GM19023 (cell line): ENCODE measurements around the gene HOTAIR.

ENCODE experiments used
- ATAC-seq: cut with Tn5 transposase; IDR thresholded peaks from one replicate; pipeline ENCODE4 v1.9.1; 2021; ENCODE audit warnings: mild to moderate bottlenecking, moderate library complexity; ENCODE audit not compliant: unreplicated experiment

The HOTAIR gene

DNA sequence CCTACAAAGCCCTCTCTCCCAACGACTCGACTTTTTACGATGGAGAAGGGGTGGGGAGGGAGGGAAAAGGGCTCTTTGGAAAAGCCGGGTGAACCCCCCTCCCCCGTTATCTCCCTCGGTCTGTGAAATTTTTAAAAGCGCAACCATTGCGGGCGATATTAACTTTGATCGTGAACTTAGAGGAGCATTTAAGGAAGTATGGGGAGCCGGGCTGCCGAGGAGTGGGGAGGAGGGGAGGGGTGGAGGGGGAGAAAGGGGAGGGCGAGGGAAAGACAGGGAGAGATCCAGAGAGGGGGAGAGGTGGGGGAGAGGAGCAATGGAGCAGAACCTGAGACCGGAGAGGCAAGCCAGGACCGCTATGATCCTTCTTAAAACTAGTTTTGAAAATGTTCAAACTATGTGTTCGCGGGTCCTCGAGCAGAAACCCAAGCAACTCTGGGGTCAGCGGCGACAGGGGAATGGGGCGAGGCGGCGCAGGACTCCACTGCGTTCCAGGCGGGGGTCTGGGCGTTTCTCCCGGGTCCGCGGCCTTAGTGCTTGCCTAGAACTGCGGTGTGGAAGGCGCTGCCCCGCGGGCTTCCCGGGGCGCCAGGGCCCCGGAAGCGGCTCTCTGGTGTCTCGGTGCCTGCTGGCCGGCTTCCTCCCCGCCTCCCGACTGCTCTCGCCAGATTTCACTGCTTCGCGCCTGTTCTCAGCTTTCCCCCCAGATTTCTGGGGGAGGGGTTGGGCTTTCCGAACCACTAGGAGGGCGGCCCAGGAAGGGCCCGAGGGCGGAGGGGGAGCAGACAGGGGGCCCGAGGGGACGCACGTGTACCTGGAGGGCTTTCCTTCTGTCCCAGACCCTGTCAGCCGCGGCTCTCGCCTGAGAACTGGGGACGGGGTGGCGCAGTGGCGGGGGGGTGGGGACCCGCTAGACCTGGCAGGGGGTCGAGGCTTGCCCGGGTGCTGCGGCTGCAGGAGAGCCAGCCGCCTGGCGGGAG is at the start of gene HOTAIR:
TSS of gene HOTAIR (minus strand) at position 871 of the 980 bp plus-strand sequence.
- no peak for ATAC-seq

DNA sequence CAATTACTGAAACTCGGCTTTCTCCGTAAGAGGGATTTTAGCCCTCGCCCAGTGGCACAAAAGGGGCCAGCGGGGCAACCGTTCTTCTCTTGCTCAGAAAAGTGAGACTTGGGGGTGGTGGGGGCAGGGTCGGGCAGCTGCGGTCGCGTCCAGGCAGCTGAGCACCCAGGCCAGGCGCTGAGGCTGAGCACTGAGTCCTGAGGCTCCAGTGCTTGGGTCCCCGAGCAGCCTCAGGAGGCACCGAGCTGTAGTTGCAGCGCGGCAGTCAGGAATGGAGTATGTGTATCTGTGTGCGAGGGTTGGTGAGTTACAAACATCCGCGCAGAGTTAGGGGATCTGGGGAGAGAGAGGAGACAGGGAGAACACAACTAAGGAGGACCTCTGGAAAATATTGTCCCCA is 49.4 kb upstream of the HOTAIR start:
- ATAC-seq, result no peak

DNA sequence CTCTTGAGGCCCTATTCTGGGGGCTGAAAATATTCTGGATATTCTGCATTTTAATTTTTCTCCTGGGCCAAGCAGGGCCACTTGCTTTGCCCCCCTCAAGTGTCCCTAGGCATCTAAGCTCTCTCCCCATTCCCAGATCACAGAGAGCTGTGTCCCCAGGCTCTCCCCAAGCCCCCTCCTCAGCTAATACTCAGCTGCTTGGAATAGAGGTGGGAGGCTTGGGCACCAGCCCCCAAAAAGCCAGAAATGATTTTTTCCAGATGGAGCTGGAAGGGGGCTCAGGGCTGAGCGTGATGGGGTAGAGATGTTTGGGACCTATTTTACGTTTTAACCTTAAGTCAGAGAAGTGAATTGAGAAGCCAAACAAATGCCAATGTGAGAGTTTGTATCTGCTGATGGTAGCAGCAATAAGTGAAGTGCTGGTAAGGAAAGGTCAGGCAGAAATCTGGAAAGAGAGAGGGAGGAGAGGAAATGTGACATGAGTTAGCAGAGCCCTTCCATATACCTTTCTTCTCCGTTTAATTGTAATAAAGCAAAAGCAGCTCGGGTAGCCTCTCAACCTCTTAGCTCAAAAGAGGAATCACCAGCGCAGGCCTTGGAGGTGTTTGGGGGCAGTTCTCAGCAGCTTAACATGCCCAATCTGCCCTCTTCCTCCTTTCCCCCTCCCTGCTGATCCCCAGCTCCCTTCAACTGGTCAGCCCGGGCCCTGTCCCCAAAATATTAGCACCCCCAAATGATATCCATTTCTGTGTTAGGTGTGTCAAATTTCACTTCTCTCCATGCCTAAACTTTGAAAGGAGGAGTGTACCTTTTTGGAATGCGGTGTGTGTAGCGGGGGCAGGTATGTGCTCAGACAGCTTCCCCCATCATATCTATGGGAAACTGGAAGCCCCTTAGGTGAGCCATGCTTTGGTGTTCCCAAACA is 48.5 kb upstream of the HOTAIR start:
- ATAC-seq, result no peak

DNA sequence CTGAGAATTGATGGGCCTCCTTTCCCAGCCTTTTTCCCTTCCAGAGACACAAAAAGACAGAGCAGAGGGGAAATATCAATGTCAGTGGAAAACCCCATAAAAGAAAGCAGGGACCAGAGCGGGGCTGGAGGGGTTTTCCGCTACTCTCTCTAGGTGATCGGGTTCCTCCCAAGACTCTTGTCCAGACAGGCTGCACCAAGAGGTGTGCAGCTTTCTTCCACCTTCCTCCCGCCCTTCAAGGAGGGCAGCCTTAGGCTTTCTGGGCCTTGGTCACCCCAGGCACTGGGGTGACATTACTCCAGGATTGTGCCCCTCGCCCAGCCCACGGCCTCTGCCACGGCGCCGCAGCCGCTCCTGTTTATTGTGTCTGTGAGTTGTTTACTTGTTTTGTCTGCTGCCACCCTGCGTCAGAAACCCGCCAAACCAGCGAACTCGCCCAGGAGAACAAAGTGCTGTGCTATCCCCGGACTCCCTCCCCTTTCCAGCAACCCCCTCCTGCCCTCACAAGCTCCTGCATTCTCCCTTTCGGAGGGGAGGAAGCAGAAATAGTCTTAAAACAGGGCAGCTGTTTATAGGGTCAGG is 46.8 kb upstream of the HOTAIR start:
- ATAC-seq, result no peak

DNA sequence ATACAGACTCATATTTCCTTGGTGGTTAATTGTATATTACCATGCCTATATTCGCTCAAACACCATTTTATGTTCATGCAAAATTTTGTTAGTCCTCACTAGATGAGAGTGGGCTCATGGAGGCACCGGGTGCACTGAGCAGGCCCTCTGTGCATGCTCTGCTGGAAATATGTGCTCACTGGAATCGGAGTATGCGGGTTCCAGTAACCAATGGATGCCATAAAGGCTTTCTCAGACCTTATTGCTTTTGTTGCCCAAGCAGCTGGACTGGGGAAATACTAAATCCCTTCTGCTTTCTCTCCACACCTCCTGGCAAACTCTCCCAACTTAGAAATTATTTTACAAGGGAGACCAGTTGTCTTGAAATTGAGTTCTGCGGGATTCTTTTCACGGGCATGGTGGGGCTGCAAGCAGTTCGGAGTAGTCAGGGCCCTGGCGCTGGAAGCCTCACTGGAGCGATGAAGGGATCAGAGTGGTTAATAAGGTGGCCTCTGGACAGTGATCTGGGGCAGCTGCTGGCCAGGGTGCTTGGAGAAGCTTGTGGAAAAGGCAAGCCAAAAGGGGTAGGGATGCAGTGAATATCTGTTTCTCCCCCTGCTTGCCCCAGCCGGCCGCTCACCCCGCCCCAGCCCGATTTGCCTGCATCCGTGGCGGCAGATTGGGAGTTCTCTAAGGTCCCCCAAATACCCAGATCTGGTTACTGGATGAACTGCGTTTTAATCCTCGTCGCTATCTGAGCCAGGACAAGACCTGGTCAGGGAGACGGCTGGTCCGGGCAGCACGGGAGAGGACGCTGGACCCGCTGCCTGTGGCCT is 46.0 kb upstream of the HOTAIR start:
- ATAC-seq, result no peak

DNA sequence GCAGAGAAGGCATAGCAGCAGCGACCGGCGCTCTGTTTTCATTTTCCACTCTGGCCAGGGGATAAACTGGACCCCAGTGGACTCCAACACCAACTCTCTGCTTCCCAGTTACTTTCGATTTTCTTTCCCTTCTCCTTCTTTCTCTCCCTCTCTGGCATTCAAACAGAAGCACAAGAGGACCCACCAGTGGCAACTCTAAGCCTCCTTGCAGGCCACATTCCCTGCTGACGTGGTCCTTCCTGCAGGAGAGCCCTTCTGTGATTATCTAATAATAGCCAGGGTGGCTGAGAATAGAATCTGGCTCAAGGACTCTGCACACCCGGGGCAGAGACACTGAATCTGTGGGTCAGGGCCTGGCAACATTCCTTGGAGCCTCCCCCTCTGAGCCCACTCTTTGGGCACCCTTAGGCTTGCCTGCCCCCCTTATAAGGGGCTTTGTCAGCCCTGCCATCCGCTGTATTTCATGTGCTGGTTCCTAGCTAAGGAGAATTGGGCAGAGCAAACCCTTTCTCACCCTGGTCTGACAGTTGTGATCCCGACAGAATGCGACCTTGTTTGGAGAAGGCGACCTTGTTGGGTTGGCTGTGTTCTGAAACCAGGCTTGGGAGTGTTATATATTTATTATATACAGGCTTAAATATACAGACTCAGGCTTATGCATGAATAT is 45.3 kb upstream of the HOTAIR start:
- no peak for ATAC-seq

DNA sequence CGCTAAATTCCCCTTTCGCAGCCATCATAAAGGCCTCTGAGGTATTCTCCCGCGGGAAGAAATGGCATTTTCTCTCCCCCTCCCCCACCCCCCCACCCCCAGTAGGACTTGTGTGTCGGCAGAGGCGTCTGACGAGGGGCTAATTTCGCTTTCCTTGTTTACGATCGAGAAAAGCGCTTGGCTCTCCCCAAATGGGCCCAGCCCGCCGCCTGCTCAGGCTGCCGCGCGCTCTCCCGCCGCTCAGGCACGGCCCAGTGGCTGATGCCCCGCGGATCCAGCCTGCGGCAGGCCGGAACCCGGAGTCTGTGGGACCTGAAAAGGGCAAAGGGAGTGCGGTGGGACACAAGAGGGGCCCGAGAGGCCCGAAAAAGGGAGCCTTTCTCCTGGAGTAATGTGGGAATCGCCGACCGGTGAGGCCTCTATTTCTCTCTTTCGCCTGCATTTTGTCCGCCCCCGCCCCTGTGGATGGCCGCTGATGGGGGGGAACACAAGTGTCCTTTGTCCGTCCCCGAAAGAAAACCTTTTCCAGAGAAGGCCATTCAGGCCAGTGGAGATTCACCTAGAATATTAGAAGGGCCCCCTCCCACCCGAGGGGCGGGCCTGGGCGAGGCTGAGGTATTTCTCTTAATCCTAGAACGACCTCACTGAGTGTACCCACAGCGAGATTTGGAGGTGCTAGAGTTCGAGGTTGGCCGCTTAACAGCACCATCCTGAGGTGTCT is 44.5 kb upstream of the HOTAIR start:
- ATAC-seq, result no peak

DNA sequence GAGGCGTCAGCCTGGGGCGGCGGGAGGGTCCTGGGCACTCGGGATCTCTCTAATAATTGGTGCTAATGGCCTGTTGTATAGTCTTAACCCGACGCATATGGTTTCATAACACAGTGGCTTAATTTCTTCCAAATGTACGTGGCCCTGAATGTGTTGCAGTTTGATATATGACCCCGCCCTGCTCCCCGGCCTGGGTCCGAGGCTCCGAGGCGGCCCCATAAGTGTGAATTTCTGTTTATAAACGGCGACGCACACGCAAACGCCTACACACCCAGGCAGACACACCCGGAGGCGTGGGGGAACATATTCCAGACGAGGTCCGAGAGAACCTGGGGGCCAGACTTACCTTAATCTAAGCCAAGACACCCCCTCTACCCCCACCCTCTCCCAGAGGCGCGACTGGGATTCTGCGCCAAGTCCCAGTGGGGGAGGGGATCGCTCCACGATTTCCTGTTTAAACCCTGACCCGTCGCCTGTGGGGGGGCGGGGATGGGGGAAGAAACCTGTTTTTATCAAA is 43.8 kb upstream of the HOTAIR start:
- ATAC-seq, result no peak

DNA sequence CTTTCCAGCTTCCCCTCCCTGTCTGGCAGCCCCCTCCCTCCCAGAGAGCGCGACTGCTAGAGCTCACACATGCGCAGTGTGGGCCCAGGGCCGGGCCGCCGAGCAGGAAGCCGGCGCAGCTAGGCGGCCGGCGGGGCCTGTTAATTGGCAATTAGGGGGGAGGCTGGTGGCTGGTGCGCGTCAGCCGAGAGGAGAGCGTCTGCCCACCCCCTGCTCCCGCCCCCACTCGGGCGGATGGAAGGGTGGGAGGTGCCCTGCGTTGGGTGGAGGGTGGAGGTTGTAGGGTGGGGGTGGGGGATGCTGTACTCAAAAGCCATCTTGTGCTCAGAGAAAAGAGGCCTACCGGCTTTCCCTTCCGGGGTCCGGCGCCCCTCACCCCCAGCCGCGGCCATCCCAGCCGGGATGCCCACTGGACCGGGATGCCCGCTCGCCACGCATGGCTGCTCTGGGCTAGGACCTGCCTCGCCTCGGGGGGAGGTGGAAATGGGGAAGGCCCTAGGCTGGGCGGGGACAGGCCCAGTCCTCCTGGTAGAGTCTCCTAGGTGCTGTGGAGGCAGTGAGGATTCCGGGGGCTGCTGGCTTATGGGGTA is 43.2 kb upstream of the HOTAIR start:
- ATAC-seq, result peak; percentile 84

DNA sequence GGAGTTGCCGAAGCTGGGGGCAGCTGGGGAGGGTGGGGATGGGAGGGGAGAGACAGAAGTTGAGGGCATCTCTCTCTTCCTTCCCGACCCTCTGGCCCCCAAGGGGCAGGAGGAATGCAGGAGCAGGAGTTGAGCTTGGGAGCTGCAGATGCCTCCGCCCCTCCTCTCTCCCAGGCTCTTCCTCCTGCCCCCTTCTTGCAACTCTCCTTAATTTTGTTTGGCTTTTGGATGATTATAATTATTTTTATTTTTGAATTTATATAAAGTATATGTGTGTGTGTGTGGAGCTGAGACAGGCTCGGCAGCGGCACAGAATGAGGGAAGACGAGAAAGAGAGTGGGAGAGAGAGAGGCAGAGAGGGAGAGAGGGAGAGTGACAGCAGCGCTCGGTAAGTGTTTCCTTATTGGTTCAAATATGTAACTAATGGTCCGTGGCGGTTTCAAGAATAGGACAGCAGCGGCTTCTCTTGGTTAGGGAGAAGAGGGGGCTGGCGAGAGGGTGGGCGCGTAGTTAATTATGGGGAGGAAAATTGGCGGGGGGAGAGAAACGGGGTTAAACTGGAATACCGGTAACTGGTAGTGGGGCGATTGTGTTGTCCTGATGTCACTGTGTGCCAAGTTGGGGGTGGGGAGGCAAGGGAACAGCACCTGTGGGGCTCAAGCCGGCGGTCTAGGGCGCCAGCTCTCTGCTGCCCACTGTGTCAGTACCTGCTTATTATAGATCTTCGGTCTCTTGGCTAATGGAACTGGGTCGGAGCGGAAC is 42.5 kb upstream of the HOTAIR start:
- peak; percentile 32 for ATAC-seq

DNA sequence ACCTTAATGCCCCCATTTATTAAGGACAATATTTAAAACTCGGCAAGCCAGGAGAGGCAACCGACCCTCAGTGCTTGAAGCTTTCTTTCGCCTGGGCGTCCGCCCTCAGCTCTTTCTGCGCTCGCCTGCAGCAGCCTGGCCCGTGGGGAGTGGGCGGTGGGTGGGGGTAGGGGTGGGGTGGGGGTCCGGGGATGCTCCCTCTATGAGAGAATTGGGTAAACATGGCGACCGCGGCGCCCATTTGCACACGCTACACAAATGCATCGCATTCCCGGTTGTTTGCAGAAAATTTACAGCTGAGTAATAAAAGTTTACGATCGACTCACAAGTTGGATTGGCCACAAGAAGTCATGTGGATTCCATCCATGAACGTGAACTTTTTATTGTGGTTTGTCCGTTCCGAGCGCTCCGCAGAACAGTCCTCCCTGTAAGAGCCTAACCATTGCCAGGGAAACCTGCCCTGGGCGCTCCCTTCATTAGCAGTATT is 41.8 kb upstream of the HOTAIR start:
- ATAC-seq, result no peak

DNA sequence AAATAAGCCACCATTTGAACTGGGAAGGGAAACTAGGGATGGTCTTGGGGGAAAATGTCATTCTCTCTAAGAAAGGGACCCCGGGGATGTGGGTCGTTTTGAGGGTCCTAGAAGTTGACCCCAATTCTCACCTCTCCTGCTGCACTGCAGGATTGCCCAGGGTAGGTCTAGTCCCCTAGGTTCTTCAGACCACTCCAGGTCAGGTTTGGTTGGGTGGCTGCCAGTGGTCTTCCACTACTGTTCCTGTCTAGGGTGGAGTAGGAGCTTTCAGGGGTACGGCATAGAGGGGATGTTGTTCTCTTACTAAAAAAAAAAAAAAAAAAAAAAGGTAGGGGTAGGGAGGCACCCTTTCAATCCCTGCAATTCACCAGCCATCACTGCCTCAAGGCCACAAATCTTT is 41.3 kb upstream of the HOTAIR start:
- ATAC-seq, result no peak

DNA sequence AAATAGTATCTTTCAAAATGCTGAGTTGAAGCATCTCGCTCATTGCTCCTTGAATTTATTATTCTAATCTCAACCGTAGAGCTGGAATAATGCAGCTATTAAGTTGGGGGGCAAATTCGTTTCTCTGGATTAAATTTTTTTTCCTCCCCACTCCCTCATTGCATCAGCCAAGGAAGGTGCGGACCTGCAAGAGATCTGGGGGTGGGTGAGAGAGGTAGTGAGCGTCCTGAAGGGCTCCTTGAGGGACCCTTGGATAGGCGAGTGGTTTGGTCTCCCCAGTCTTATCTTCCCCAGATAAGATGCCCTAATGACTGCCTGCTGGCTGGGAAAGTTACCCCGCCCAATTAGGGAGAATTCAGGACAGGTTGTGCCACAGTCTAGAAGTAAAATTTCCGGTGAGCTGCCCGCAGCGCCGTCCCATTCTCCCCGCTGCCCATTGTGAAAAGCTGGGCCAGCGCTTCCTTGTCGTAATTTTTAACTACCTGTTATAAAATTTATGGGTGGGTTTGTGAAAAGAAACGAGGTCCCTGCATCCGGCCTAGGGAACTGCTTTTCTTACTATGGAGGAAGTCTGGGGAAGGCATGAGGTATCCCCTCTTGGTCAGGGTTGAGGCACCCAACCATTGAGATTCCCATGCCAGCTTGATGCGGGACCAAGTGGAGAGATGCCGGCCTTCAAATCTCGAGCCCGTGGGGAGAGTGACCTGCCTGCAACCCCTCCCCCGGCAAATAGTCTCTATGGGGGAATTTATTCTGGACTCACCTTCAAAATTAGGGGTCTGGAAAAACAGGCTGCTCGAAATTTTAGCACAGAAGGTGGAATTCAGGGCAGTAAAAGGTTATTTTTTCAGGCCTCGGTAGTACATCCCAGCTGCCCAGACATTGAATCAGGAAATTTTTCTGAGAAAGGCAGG is 40.5 kb upstream of the HOTAIR start:
- no peak for ATAC-seq

DNA sequence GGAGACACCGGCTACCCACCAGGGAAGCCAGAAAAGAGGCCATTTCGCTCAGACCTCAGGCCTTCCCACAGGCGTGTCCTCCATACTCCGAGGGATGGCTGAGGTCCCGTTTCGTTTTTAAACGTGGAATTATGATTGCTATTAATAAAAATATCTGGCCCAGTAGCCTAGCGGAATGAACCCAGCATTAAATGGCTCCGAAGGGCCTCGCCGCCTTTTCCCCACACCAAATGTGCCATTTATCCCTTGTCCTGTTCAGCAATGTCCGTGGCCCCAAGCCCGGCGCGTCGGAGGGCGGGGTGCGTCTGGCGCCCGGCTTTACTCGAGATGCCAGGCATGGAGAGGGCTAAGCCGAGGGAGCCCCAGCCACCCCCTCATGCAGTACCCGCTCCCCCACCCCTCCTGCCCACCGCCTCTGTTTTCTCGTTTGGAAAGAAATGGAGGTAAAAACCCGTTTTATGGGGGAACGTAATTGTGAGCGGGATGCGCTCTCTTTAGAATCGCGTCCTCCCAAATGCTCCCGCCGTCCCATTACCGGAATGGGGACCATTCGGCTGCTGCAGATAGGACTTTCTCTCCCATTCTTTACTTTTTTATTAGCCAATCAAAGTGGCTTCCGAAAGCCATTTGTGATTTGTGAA is 39.7 kb upstream of the HOTAIR start:
- no peak for ATAC-seq

DNA sequence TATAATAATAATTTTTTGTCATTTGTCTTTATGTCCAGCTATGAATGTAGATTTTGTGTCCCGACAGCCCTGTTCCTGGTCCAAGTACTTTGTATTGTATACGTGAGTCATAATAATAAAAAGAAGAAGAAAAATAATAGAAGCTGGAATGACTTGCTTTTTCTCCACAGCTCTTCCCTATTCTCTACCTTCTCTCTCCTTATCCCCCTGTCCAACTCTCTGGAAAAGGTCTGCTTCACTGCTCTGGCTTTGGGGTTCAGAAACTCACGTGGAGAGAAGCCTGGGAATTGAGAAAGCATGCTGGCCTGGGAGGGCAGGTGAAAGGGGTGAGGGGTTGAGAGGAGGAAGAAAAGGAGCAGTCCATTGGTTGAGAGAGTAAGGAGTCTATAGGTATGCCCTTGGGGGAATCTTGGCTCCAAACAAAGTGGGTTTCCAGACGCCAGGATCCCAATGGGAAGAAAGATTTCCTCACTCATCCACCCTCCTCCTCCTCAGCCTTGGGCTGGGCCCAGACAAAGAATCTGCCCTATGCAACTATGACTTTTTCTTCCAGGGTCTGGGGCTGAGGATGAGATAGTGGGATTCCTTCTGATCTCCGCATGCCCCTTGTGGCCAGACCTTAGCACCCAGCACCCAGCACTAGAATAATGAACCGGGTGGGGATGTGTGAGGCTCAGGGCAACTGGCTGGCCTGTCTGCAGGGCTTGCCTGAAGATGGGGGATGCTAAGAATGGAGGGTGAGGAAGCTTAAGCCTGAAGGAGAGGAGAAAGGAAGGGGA is 38.1 kb upstream of the HOTAIR start:
- ATAC-seq, result no peak
